ENCODE data around the gene PUM1. TPM values are rescaled to one million over a fixed set of nuclear protein-coding genes. Genes with fewer than 3 reads are reported as not detected.

Gene PUM1
- total RNA-seq, 2 experiments from 2014 or later = 99.3 to 102 TPM

- Mint-ChIP-seq H3K27ac (no peak overlapping the region), H3K9me3 (no peaks in the 10 kb centered on the region), H3K36me3 (ENCODE audit: low read depth) (no peaks in the 10 kb centered on the region), H3K4me3 (no peak overlapping the region), H3K4me1 (no peaks in the 10 kb centered on the region), H3K27me3 (peaks cover 18% of the 10 kb centered on the region)
- CTCF ChIA-PET = interaction anchor here (0.6 to 1.0 kb wide), 2 partner anchors 9 to 100 kb away, joined by 3 read pairs; no protein-coding TSS in a partner anchor
- no peak for DNase-seq
- POLR2A ChIA-PET = no interaction called here
These were observed 164.5 kb downstream of the PUM1 start for GRCh38 chr1:30900931-30901560.

GRCh38 chr1:30900486-30900885 is 165.0 kb downstream of the PUM1 start:
- no peaks in the 10 kb centered on the region for H3K36me3 Mint-ChIP-seq (ENCODE audit: low read depth)
- ChIA-PET POLR2A (no interaction called here), CTCF (interaction anchor here (0.6 to 1.0 kb wide), 2 partner anchors 8 to 100 kb away, joined by 3 read pairs; no protein-coding TSS in a partner anchor)
- peaks cover 15% of the 10 kb centered on the region for H3K27me3 Mint-ChIP-seq
- H3K27ac Mint-ChIP-seq = no peak overlapping the region
- H3K9me3 Mint-ChIP-seq = no peaks in the 10 kb centered on the region
- no peak for DNase-seq
- H3K4me1 Mint-ChIP-seq = no peaks in the 10 kb centered on the region
- H3K4me3 Mint-ChIP-seq = no peak overlapping the region

- POLR2A ChIA-PET = no interaction called here
- CTCF ChIA-PET = no interaction called here
- Mint-ChIP-seq H3K9me3 (no peaks in the 10 kb centered on the region), H3K27ac (no peak overlapping the region), H3K4me3 (no peak overlapping the region), H3K27me3 (peaks cover 13% of the 10 kb centered on the region), H3K36me3 (ENCODE audit: low read depth) (no peaks in the 10 kb centered on the region), H3K4me1 (no peaks in the 10 kb centered on the region)
- no peak for DNase-seq
These were observed 165.7 kb downstream of the PUM1 start for GRCh38 chr1:30899577-30900389.

GRCh38 chr1:30898031-30898815 is 167.3 kb downstream of the PUM1 start:
- H3K36me3 Mint-ChIP-seq (ENCODE audit: low read depth) = no peaks in the 10 kb centered on the region
- CTCF ChIA-PET = no interaction called here

GRCh38 chr1:30896905-30897304 is 168.6 kb downstream of the PUM1 start:
- no peak for DNase-seq
- peaks cover 6% of the 10 kb centered on the region for H3K27me3 Mint-ChIP-seq
- POLR2A ChIA-PET = no interaction called here
- H3K9me3 Mint-ChIP-seq = no peaks in the 10 kb centered on the region
- CTCF ChIA-PET = interaction anchor here (1.0 kb wide), 1 partner anchor 14 kb away, joined by 3 read pairs; no protein-coding TSS in a partner anchor
- no peak overlapping the region for H3K27ac Mint-ChIP-seq
- H3K4me3 Mint-ChIP-seq = no peak overlapping the region
- no peaks in the 10 kb centered on the region for H3K36me3 Mint-ChIP-seq (ENCODE audit: low read depth)
- H3K4me1 Mint-ChIP-seq = no peaks in the 10 kb centered on the region

More at GRCh38 chr1:30898031-30898815, 167.3 kb downstream of the PUM1 start:
- Mint-ChIP-seq H3K4me3 (no peak overlapping the region), H3K27me3 (peaks cover 8% of the 10 kb centered on the region), H3K9me3 (no peaks in the 10 kb centered on the region), H3K27ac (no peak overlapping the region), H3K4me1 (no peaks in the 10 kb centered on the region)
- POLR2A ChIA-PET = no interaction called here
- DNase-seq = no peak

- Mint-ChIP-seq H3K4me3 (no peak overlapping the region), H3K27ac (no peak overlapping the region), H3K4me1 (no peaks in the 10 kb centered on the region), H3K27me3 (peaks cover 6% of the 10 kb centered on the region), H3K9me3 (no peaks in the 10 kb centered on the region), H3K36me3 (ENCODE audit: low read depth) (no peaks in the 10 kb centered on the region)
- DNase-seq = no peak
- ChIA-PET POLR2A (interaction anchor here (0.6 kb wide), 1 partner anchor 36 kb away, joined by 3 read pairs; no protein-coding TSS in a partner anchor), CTCF (no interaction called here)
These were observed 169.4 kb downstream of the PUM1 start for GRCh38 chr1:30895944-30896660.

- no peak overlapping the region for H3K27ac Mint-ChIP-seq
These were observed 170.1 kb downstream of the PUM1 start for GRCh38 chr1:30895382-30895943.

GRCh38 chr1:30894508-30894973 is 171.0 kb downstream of the PUM1 start:
- no peak overlapping the region for H3K27ac Mint-ChIP-seq
- no peaks in the 10 kb centered on the region for H3K36me3 Mint-ChIP-seq (ENCODE audit: low read depth)
- ChIA-PET POLR2A (no interaction called here), CTCF (no interaction called here)
- no peaks in the 10 kb centered on the region for H3K4me1 Mint-ChIP-seq
- H3K9me3 Mint-ChIP-seq = no peaks in the 10 kb centered on the region
- DNase-seq = no peak
- peaks cover 6% of the 10 kb centered on the region for H3K27me3 Mint-ChIP-seq
- no peak overlapping the region for H3K4me3 Mint-ChIP-seq

More at GRCh38 chr1:30895382-30895943, 170.1 kb downstream of the PUM1 start:
- POLR2A ChIA-PET = interaction anchor here (0.6 kb wide), 1 partner anchor 37 kb away, joined by 3 read pairs; no protein-coding TSS in a partner anchor
- DNase-seq = no peak
- Mint-ChIP-seq H3K4me1 (no peaks in the 10 kb centered on the region), H3K9me3 (no peaks in the 10 kb centered on the region), H3K4me3 (no peak overlapping the region), H3K27me3 (peaks cover 6% of the 10 kb centered on the region), H3K36me3 (ENCODE audit: low read depth) (no peaks in the 10 kb centered on the region)
- CTCF ChIA-PET = no interaction called here

GRCh38 chr1:30893776-30894507 is 171.6 kb downstream of the PUM1 start:
- ChIA-PET CTCF (interaction anchor here (1.3 kb wide), 1 partner anchor 27 kb away, joined by 3 read pairs; no protein-coding TSS in a partner anchor), POLR2A (no interaction called here)
- H3K4me3 Mint-ChIP-seq = no peak overlapping the region
- H3K4me1 Mint-ChIP-seq = no peaks in the 10 kb centered on the region
- H3K27me3 Mint-ChIP-seq = peaks cover 6% of the 10 kb centered on the region
- H3K27ac Mint-ChIP-seq = no peak overlapping the region
- H3K9me3 Mint-ChIP-seq = no peaks in the 10 kb centered on the region
- no peaks in the 10 kb centered on the region for H3K36me3 Mint-ChIP-seq (ENCODE audit: low read depth)
- no peak for DNase-seq

- Mint-ChIP-seq H3K4me3 (no peak overlapping the region), H3K27me3 (peaks cover 6% of the 10 kb centered on the region), H3K36me3 (ENCODE audit: low read depth) (no peaks in the 10 kb centered on the region), H3K27ac (no peak overlapping the region), H3K4me1 (no peaks in the 10 kb centered on the region), H3K9me3 (no peaks in the 10 kb centered on the region)
- ChIA-PET CTCF (interaction anchor here (1.1 to 1.3 kb wide), 2 partner anchors 8 to 25 kb away, joined by 3 read pairs; no protein-coding TSS in a partner anchor), POLR2A (no interaction called here)
- DNase-seq = no peak
These were observed 172.8 kb downstream of the PUM1 start for GRCh38 chr1:30892671-30893073.

GRCh38 chr1:30891227-30891552 is 174.3 kb downstream of the PUM1 start:
- ChIA-PET CTCF (interaction anchor here (1.4 kb wide), 1 partner anchor 18 kb away, joined by 4 read pairs; no protein-coding TSS in a partner anchor), POLR2A (no interaction called here)
- Mint-ChIP-seq H3K27ac (no peak overlapping the region), H3K27me3 (peaks cover 3% of the 10 kb centered on the region), H3K4me3 (no peak overlapping the region), H3K9me3 (no peaks in the 10 kb centered on the region), H3K4me1 (no peaks in the 10 kb centered on the region), H3K36me3 (ENCODE audit: low read depth) (no peaks in the 10 kb centered on the region)
- no peak for DNase-seq

Measured in activated CD4-positive, alpha-beta T cell treated with anti-CD3 and anti-CD28 coated beads, Interleukin-2, amount 10 ng/mL, durations not matched to agents 7 days and 5 days (primary cell).